NCI-H2227 (cell line): ENCODE measurements around the gene ZNF839.
"Not testable (repeated sequence)": the region's sequence is repeated elsewhere in the genome, so short reads cannot be mapped to it uniquely, and the experiment has no call there.

Experiments used
- DNase-seq: peaks from one replicate; lab custom pipeline; 2025; ENCODE audit not compliant: unreplicated experiment; lab: John Stamatoyannopoulos, UW

Gene ZNF839

GRCh38 chr14:102319351-102320032 lies at the start of gene ZNF839:
Gene ZNF839 (plus strand): TSS chr14:102319746. CDS start chr14:102319766, 20 bp downstream.
- DNase-seq, result peak; percentile 93

GRCh38 chr14:102272392-102272791 lies 47.2 kb upstream of the ZNF839 start:
- DNase-seq, result no peak

- DNase-seq, result no peak
These were observed 43.7 kb upstream of the ZNF839 start for GRCh38 chr14:102275866-102276265.

GRCh38 chr14:102277874-102278630 lies 41.5 kb upstream of the ZNF839 start:
- no peak for DNase-seq

GRCh38 chr14:102278631-102278935 lies 41.0 kb upstream of the ZNF839 start:
- DNase-seq, result no peak

- no peak for DNase-seq
These were observed 40.3 kb upstream of the ZNF839 start for GRCh38 chr14:102279282-102279681.

GRCh38 chr14:102279688-102280348 lies 39.7 kb upstream of the ZNF839 start:
- DNase-seq, result no peak

GRCh38 chr14:102280376-102280962 lies 39.1 kb upstream of the ZNF839 start:
- no peak for DNase-seq

- DNase-seq, result no peak
These were observed 36.6 kb upstream of the ZNF839 start for GRCh38 chr14:102282751-102283465.

- no peak for DNase-seq
These were observed 35.9 kb upstream of the ZNF839 start for GRCh38 chr14:102283631-102284129.

- DNase-seq, result no peak
These were observed 34.4 kb upstream of the ZNF839 start for GRCh38 chr14:102285106-102285505.

- DNase-seq, result no peak
These were observed 31.4 kb upstream of the ZNF839 start for GRCh38 chr14:102288139-102288538.

- DNase-seq, result no peak
These were observed 27.1 kb upstream of the ZNF839 start for GRCh38 chr14:102292441-102292840.

GRCh38 chr14:102293781-102294180 lies 25.8 kb upstream of the ZNF839 start:
- no peak for DNase-seq

- DNase-seq, result no peak
These were observed 24.3 kb upstream of the ZNF839 start for GRCh38 chr14:102295270-102295669.

GRCh38 chr14:102297436-102298170 lies 21.9 kb upstream of the ZNF839 start:
- no peak for DNase-seq

GRCh38 chr14:102298303-102299070 lies 21.1 kb upstream of the ZNF839 start:
- not testable (repeated sequence) for DNase-seq

GRCh38 chr14:102303664-102304063 lies 15.9 kb upstream of the ZNF839 start:
- no peak for DNase-seq
